ENCODE data around the gene REV3L. TPM values are rescaled to one million over a fixed set of nuclear protein-coding genes. Genes with fewer than 3 reads are reported as not detected.

The REV3L gene
- total RNA-seq, 1 experiment from 2014 or later: 5.3 TPM

DNA sequence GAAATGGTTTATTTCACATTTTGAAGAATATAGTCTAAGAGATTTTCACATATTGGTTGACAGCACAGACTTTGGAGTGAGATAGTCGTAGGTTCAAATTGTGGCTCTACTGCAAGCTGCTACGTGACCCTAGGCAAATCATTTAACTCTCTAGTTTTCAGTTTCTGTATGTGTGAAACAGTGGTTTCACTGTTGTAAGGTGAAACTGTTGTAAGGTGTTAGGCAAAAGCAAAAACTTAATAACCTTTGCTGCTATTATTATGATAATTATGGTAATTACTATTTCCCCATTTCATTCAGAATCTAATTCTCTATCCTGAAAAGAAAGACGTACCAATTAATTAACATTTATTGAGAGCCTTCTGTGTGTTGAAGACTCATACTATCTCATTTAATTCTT, 144.2 kb downstream of the REV3L start:
- TF ChIP-seq, protein P1, sequence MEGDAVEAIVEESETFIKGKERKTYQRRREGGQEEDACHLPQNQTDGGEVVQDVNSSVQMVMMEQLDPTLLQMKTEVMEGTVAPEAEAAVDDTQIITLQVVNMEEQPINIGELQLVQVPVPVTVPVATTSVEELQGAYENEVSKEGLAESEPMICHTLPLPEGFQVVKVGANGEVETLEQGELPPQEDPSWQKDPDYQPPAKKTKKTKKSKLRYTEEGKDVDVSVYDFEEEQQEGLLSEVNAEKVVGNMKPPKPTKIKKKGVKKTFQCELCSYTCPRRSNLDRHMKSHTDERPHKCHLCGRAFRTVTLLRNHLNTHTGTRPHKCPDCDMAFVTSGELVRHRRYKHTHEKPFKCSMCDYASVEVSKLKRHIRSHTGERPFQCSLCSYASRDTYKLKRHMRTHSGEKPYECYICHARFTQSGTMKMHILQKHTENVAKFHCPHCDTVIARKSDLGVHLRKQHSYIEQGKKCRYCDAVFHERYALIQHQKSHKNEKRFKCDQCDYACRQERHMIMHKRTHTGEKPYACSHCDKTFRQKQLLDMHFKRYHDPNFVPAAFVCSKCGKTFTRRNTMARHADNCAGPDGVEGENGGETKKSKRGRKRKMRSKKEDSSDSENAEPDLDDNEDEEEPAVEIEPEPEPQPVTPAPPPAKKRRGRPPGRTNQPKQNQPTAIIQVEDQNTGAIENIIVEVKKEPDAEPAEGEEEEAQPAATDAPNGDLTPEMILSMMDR (conservative IDR thresholded peaks at IDR 0.05): no peak
- Histone ChIP-seq H2BK5ac (ENCODE audit: insufficient read length, low read length) (no peak overlapping the region), H3K27ac (ENCODE audit: insufficient read length, low read depth, low read length) (no peak overlapping the region), H3K9me3 (ENCODE audit: control insufficient read depth, low read depth, low read length) (no peaks in the 10 kb centered on the region), H4K91ac (ENCODE audit: insufficient read length, low read depth, low read length) (no peak overlapping the region), H2BK120ac (ENCODE audit: low read depth, low read length, poor library complexity, severe bottlenecking) (no peak overlapping the region), H4K5ac (ENCODE audit: insufficient read length, low read depth, low read length) (no peak overlapping the region), H3K4me1 (ENCODE audit: insufficient read depth, low read length) (no peaks in the 10 kb centered on the region), H3K23ac (ENCODE audit: insufficient read length, low read depth, low read length) (no peak overlapping the region), H2AFZ (ENCODE audit: low read length) (no peak overlapping the region), H3T11ph (ENCODE audit: low read length) (no peak overlapping the region), H3K18ac (ENCODE audit: insufficient read length, low read depth, low read length) (no peak overlapping the region), H3K56ac (ENCODE audit: insufficient read length, low read depth, low read length) (no peak overlapping the region), H4K20me1 (ENCODE audit: control insufficient read depth, insufficient read depth, insufficient read length) (no peaks in the 10 kb centered on the region), H2AK5ac (ENCODE audit: insufficient read length, low read length) (no peak overlapping the region), H3K23me2 (ENCODE audit: insufficient read length, low read depth, low read length, poor library complexity, severe bottlenecking) (no peaks in the 10 kb centered on the region), H3K4me2 (ENCODE audit: insufficient read depth, insufficient read length, low read length) (no peak overlapping the region), H2BK12ac (ENCODE audit: insufficient read length, low read depth, low read length) (no peak overlapping the region), H2BK20ac (ENCODE audit: low read depth, low read length, poor library complexity, severe bottlenecking) (no peak overlapping the region), H4K8ac (replicated peaks; ENCODE audit: insufficient read length, low read depth, low read length) (no peak overlapping the region), H2BK15ac (ENCODE audit: low read depth, low read length) (no peak overlapping the region), H3K14ac (ENCODE audit: insufficient read depth, low read length) (no peak overlapping the region), H3K27me3 (ENCODE audit: insufficient read depth, low read length) (no peaks in the 10 kb centered on the region), H3K9ac (ENCODE audit: extremely low read depth, insufficient read length, low read length) (no peak overlapping the region), H3K79me2 (ENCODE audit: insufficient read depth, low read length) (no peaks in the 10 kb centered on the region), H3K79me1 (ENCODE audit: insufficient read depth, low read depth, low read length, poor library complexity, severe bottlenecking) (no peaks in the 10 kb centered on the region), H3K4ac (ENCODE audit: low read depth, low read length) (no peak overlapping the region)
- Mint-ChIP-seq H3K4me3 (no peak overlapping the region), H3K27me3 (ENCODE audit: low read depth) (no peaks in the 10 kb centered on the region), H3K27ac (no peak overlapping the region), H3K36me3 (ENCODE audit: insufficient read depth in 1 of 3, low read depth in 3 of 3) (no peaks in the 10 kb centered on the region), H3K9me3 (no peaks in the 10 kb centered on the region), H3K4me1 (peaks cover 8 to 9% of the 10 kb centered on the region in 2 experiments)
- no peak for DNase-seq
- WGBS (ENCODE audit: extremely low coverage, insufficient read length, low lambda C conversion rate): no CpG with 5 or more reads among the region's 3 CpGs

Measured in H9 (cell line).